Mucosa of descending colon (tissue), 3 donors: ENCODE data around the gene PBRM1. TPM values are rescaled to one million over a fixed set of nuclear protein-coding genes. Genes with fewer than 3 reads are reported as not detected.

Source experiments
- ATAC-seq: fragments of 200-7000 bp; cut with Tn5 transposase; one replicate; pipeline ENCODE4 v1.9.1; 2020; ENCODE audit warnings: mild to moderate bottlenecking, moderate library complexity
- DNase-seq, 3 donors: peaks; one replicate each; pipeline ENCODE4 v3.0.0-alpha.2; 2020
- H3K36me3 ChIP-seq: fragments of 200-600 bp; one replicate; pipeline ENCODE4 v1.8.0; 2021; ENCODE audit warnings: low read depth, mild to moderate bottlenecking
- H3K4me1 ChIP-seq: fragments of 200-600 bp; one replicate; pipeline ENCODE4 v1.8.0; 2021; ENCODE audit warnings: low read depth, mild to moderate bottlenecking
- H3K4me3 ChIP-seq: fragments of 200-600 bp; one replicate; pipeline ENCODE4 v1.8.0; 2021; ENCODE audit warnings: mild to moderate bottlenecking
- H3K9me3 ChIP-seq: fragments of 200-600 bp; one replicate; pipeline ENCODE4 v1.8.0; 2021; ENCODE audit warnings: mild to moderate bottlenecking
- CTCF ChIP-seq: fragments of 200-600 bp; IDR thresholded peaks from one replicate; pipeline ENCODE4 v1.8.0; 2022; ENCODE audit warnings: antibody characterized with exemption, mild to moderate bottlenecking
- intact Hi-C, 2 donors: fragments of 100-400 bp; cut with DNase I in 1 of 2; cut with micrococcal nuclease in 1 of 2; formaldehyde crosslinking; loops; one replicate each; pipeline versions ENCODE4 v1.11.0 to v1.11.1; 2022; cut with DNase I, micrococcal nuclease
- total RNA-seq, 3 donors: library from RNA; stranded (reverse); fragmentation: NEBNext Ultra II Directional in 2 of 3; extraction: Animal tissue kit (Norgen Biotek cat#: 25700) in 2 of 3; gene quantifications; one replicate each; pipeline versions ENCODE4 v1.2.1 to v1.2.4, GENCODE V29; 2021 to 2023
- donor health status: DM: no; HTN: no; CAD: no; lungs with moderate emphysema.
- donor health status: DM: no; HTN: no; CAD: no.
- donor health status: DM: no; HTN: yes; CAD: no.

Gene PBRM1
- total RNA-seq, 3 donors from 2014 or later, result 48.5 to 86.1 (median 56.8) TPM

GRCh38 chr3:52554026-52554755, 131.5 kb downstream of the PBRM1 start:
- intact Hi-C loops, result no loop called here

GRCh38 chr3:52552089-52552488, 133.6 kb downstream of the PBRM1 start:
- Histone ChIP-seq H3K9me3 (no peaks in the 10 kb centered on the region), H3K36me3 (no peaks in the 10 kb centered on the region), H3K4me1 (no peaks in the 10 kb centered on the region), H3K4me3 (no peak overlapping the region)
- intact Hi-C loops, result no loop called here
- DNase-seq (no peak), ATAC-seq (no peak)
- TF ChIP-seq CTCF, result no peak

More at GRCh38 chr3:52554026-52554755, 131.5 kb downstream of the PBRM1 start:
- TF ChIP-seq CTCF, result no peak
- H3K9me3 ChIP-seq, result no peaks in the 10 kb centered on the region
- no peaks in the 10 kb centered on the region for H3K4me1 ChIP-seq
- H3K4me3 ChIP-seq, result no peak overlapping the region
- no peak for ATAC-seq
- H3K36me3 ChIP-seq, result no peaks in the 10 kb centered on the region
- no peak for DNase-seq

- Histone ChIP-seq H3K4me3 (no peak overlapping the region), H3K4me1 (no peaks in the 10 kb centered on the region), H3K36me3 (no peaks in the 10 kb centered on the region), H3K9me3 (no peaks in the 10 kb centered on the region)
- intact Hi-C loops, result no loop called here
- TF ChIP-seq CTCF, result no peak
- ATAC-seq, result no peak
- no peak for DNase-seq
Observed at GRCh38 chr3:52551118-52551517, 134.6 kb downstream of the PBRM1 start.

GRCh38 chr3:52547143-52547542, 138.6 kb downstream of the PBRM1 start:
- ATAC-seq, result no peak
- intact Hi-C loops, result no loop called here
- no peaks in the 10 kb centered on the region for H3K9me3 ChIP-seq
- H3K4me1 ChIP-seq, result no peaks in the 10 kb centered on the region
- DNase-seq, result no peak
- no peak overlapping the region for H3K4me3 ChIP-seq
- no peaks in the 10 kb centered on the region for H3K36me3 ChIP-seq
- TF ChIP-seq CTCF, result no peak

- intact Hi-C loops, result no loop called here
- TF ChIP-seq CTCF, result no peak
- ATAC-seq, result peak; percentile 61
- no peaks in the 10 kb centered on the region for H3K4me1 ChIP-seq
- DNase-seq, result no peak
- no peaks in the 10 kb centered on the region for H3K9me3 ChIP-seq
- H3K36me3 ChIP-seq, result no peaks in the 10 kb centered on the region
- no peak overlapping the region for H3K4me3 ChIP-seq
Observed at GRCh38 chr3:52546111-52546901, 139.4 kb downstream of the PBRM1 start.
